ENCODE data around the gene ATRAID.

The ATRAID gene

DNA sequence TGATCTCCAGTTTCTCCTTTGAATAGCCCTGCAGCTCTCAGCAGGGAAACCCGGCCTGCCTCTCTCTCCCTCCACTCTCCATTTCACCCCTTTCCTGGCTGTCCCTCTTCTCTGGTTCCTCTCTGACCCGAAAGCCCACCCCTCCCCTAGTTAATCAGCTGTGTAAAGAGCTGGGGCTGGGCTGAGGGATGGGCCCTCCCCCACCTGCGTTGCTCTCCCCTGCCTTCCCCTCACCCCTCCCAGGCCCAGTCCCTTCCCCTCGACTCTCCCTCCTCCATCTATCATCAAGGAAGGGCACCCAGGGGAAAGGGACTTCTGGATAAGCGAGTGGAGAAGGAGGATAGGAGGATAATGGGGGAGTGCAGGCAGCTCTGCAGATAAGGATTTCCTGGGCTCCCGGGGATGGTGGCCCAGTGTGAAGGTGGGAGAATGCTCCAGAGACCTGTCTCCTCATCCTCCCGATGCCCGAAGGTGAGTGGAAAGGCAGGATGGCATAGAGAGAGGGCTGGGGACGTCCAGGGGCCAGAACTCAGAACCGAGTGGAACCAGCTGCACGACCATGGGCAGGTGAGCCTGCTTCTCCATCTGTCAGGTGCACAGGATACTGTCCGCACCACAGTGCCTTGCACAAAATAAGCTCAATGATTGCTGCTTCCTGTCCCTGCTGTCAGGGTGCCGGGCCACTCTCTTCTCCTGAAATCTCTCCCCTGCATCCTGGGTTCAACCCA, 39.0 kb downstream of the ATRAID start:
- no peak for DNase-seq (ENCODE audit: low read depth)

DNA sequence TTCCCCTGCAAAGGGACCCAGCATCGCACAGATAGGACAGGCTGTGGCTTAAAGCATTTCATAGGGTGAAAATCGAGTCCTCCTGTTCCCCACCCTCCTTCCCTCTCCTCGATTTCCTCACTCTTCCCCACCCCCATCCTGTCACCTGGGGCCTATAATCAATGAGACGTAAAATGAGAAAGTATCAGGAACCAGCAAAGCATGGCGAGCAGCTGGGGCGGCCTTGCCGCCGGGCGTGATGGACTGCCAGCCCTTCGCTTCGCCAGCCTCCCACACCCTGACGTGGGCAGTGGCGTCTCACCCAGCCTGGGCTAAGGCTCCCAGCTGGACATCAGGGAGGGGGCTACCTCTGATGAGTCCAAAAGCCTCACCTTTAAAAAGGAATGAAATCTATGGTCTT, 39.9 kb downstream of the ATRAID start:
- no peak for DNase-seq (ENCODE audit: low read depth)

GRCh38 chr2:27255187-27255586, 43.3 kb downstream of the ATRAID start:
- DNase-seq (ENCODE audit: low read depth): no peak

DNA sequence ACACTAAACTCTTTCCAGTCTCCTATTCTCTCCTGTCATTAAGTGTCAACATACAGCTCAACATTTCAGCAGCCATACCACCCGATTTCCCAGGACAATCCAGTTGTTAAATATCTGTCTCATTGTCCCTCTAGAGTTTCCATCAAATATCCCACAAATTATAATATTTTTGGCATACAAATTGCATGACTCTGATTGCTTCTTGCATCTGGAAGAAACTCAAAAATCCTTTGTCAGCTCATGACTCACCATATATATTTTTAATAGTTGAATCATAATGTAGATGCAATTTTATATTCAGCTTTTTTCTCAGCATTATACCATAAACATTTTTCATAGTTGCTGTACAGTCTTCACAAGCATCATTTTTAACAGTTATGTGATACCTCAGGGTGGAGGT, 43.8 kb downstream of the ATRAID start:
- no peak for DNase-seq (ENCODE audit: low read depth)

DNA sequence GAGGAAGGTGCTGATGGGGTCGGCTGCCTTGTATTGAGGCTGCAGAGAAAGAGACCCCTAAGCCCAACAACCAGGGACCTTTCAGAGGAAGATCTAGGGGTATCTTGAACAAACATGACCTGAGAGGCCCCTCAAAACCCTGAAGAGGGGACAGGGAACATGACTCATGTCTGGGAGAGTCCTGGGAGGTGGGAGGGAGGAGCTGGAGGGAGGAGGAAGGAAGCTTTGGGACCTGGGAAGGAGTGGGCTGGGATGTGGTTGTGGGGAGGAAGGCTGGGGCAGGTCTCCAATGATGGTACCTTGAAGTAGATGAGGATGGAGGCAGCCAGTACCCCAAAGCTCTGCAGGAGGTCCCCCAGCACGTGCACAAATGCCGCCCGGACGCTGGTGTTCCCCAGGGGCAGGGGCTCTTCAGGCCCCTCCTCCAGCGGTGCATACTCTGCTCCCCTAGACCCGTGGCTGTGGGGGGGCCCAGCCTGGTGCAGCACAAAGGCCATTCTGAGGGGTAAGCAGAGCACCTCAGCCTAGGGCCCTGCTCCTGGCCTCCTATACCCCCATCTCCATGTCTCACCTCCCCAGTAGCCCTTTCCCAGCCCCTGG, 45.1 kb downstream of the ATRAID start:
- DNase-seq (ENCODE audit: low read depth): no peak

DNA sequence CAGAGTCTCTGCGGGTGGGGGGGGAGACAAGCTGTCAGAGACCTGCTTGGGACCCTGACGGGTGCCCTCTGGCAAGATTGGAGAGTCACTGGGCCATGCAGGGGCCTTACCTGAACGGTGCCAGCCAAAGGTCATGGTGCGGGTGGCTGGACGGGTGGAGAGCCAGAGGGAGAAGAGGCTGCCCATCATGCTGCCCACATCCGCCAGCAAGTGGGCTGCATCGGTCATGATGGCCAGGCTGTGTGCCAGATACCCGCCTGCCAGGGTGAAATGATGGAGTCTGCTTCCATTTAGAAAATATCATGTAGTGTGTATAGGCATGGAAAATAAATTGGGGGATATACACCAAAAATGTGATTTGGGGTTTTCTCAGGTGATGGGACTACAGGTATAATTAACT, 46.2 kb downstream of the ATRAID start:
- no peak for DNase-seq (ENCODE audit: low read depth)

- DNase-seq (ENCODE audit: low read depth): no peak
These were observed 49.5 kb downstream of the ATRAID start for GRCh38 chr2:27261241-27261925.

DNA sequence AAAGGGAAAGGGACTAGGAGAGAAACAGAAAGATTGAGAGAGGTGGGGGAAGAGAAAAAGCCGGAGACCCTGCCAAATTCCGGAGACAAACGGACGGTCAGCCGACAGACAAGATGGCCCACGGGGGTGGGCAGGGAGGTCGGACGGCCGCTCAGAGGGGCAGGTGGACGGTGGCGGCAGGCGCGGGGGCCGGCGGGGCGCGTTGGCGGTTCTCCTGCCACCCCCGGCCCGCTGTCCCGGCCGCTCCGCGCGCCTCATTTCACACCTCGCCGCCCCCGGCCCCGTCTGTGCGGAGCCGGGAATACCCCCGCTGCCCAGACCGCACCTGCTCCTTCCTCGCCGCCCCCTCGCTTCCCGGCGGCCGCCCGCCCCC, 50.1 kb downstream of the ATRAID start:
- DNase-seq (ENCODE audit: low read depth): no peak

DNA sequence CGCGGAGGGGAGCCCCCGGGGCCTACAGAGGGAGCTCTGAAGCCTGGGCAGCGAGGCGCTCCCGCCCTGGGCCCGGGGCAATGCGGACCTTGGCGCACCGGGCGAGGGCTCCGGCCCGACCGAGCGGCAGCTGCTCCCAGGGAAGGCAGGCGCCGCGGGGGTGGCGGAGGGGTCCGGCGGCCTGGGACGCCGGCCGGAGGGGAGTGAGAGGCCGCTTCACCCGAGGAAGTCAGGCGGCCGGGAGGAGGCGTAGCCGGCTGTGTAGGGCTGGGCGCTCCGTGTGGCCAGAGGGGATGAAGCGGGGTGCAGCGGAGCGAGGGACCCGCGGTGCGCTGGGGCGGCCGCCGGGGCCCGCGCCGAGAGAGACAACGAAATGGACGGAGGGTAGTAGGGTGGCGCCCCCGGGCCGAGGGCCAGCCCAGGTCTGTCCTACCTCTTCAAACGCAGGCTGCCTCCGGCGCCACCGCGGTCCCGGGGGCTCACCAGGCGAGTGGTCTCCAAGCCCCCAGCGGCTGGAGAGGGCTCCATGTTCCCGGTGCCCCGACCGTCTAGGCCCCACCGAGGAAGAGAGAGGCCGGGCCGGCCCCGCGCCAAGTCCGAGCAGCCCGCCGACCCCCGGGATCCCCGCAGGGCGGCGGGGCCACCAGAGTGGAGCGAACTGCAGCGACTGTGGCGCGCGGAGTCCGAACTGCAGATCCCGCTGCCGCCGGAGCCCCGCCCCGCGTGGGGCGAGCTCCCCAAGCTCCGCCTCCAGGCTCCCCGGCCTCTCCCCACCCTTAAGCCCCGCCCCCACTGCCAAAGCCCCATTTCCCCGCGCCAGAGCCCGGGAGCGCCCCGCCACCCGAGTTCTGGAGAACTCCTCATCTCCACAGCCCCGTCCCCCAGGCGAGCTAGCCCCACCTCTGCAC, 50.8 kb downstream of the ATRAID start, which contains the start of gene SLC30A3:
SLC30A3 (minus strand) TSS at position 669 of the 908 bp plus-strand sequence; CDS start at position 528, 141 bp downstream.
- DNase-seq (ENCODE audit: low read depth): peak; percentile 58

- no peak for DNase-seq (ENCODE audit: low read depth)
These were observed 51.7 kb downstream of the ATRAID start for GRCh38 chr2:27263287-27264252.

DNA sequence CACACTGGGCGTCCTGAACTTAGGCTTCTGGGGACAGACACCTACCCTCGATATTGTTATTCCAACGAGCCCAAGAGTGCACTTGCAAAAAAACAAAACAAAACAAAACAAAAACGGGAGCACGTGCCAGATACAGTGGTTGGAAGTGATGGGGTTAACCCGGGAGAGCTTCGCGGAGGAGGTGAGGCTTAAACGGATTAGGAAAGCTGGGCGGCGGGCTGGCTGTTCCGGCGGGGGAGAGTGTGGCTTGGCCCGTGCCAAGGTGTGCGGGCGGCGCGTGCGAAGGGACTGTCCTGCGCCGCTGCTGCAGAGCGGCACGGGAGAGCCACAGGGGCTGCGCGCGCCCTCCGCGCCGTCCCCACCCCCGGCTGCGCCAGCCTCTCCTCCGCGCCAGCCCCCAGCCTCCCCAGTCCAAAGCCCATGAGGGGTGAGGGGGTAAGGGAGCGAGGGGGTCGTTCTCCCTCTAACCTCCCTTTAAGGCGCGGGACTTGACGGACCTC, 52.5 kb downstream of the ATRAID start:
- no peak for DNase-seq (ENCODE audit: low read depth)

DNA sequence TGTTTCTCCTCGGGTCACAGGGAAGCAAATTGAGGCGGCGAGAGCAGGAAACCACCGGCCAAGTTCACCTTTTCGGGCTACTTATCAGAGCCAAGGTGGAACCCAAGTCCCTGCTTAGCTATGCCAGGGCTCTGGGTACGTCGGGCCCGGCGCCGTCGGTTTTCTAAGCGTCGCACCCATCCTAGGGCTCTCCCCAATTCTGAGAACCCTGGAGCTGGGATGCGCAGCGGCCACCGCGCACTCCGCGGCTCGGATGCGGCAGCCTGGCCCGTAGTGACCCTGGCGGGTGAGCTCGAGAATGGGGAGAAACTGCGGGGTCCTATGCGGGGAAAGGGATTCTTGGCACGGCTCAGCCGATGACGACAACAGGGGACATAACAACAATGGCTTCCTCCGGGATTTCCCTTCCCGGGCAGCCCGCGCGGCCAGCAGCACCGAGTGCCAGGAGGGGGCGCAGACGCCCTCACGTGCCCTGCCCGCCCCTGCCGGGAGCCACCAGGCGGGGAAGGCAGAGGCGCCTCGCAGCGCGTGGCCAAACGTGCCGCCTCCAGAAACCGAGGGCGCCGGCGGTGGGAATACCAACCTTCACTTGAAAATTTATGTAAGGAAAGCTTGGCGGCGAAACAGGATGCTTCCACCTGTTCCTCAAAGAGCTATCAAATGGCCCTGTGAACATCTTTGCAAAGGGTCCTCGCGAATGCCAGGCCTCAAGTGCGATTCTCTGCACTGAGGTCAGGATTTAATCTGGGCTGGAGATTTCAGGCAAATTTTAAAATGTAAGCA, 53.1 kb downstream of the ATRAID start:
- peak; percentile 54 for DNase-seq (ENCODE audit: low read depth)

DNA sequence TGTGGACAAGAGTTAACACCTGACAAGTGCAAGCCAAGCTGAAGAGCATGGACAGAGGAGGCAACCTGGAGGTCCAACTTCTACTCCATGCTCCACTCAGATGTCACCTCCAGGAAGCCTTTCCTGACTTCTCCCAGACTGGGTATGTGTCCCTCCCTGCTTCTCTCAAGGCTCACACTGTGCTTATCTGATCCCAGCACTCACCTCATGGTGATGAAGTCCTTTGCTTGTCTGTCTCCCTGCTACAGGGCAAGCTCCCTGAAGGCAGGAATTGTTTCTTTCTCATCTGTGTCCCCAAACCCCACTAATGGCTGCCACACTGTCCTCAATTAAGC, 53.7 kb downstream of the ATRAID start:
- no peak for DNase-seq (ENCODE audit: low read depth)

Measured in activated T-cell treated with anti-CD3 and anti-CD28 coated beads for 24 hours (primary cell).